SH-SY5Y (cell line): Measurements from ENCODE around the gene KLHL25.

ENCODE experiments used
- GATA2 ChIP-seq: IDR thresholded peaks from 2 replicates; pipeline ENCODE4 v1.6.1; 2011; ENCODE audit warnings: mild to moderate bottlenecking, low read depth, low read length
- GATA3 ChIP-seq: IDR thresholded peaks from 2 replicates; pipeline ENCODE4 v1.6.1; 2011; ENCODE audit warnings: low read depth, mild to moderate bottlenecking, low read length, moderate library complexity

- no peak for TF ChIP-seq GATA2
- no peak for TF ChIP-seq GATA3
Measured at GRCh38 chr15:85832394-85832793, 37.7 kb upstream of the KLHL25 start.
